Gastroesophageal sphincter (tissue), 4 donors: ENCODE data around the gene SASH1. TPM values are rescaled to one million over a fixed set of nuclear protein-coding genes. Genes with fewer than 3 reads are reported as not detected.

Experiments
- ATAC-seq: fragments of 150-250 bp; one replicate; pipeline ENCODE4 v1.9.1; 2016; ENCODE audit warnings: mild to moderate bottlenecking, moderate library complexity
- H3K27ac ChIP-seq, 4 donors: fragments of 200-600 bp; sonication (generic) in 3 of 4; 1 replicate in 3 of 4; 2 replicates in 1 of 4; pipeline ENCODE4 v1.5.1; 2016 to 2019
- H3K27me3 ChIP-seq: fragments of 200-600 bp; sonication (generic); one replicate; pipeline ENCODE4 v1.5.1; 2019
- H3K36me3 ChIP-seq, 2 donors: fragments of 200-600 bp; sonication (generic); one replicate each; pipeline ENCODE4 v1.5.1; 2019; ENCODE audit warnings: control low read depth in 1 of 2
- H3K4me1 ChIP-seq, 3 donors: fragments of 200-600 bp; sonication (generic); 1 replicate in 2 of 3; 2 replicates in 1 of 3; pipeline ENCODE4 v1.5.1; 2016 to 2019; ENCODE audit warnings: control low read depth in 2 of 3
- H3K4me3 ChIP-seq, 2 donors: fragments of 200-600 bp; sonication (generic); one replicate each; pipeline ENCODE4 v1.5.1; 2019; ENCODE audit warnings: mild to moderate bottlenecking in 1 of 2, moderate library complexity in 1 of 2
- H3K9me3 ChIP-seq, 3 donors: fragments of 200-600 bp; sonication (generic); one replicate each; pipeline ENCODE4 v1.5.1; 2017 to 2019; ENCODE audit warnings: control low read depth in 2 of 3
- CTCF ChIP-seq, 4 experiments: fragments of 200-600 bp in 2 of 4; fragments of 450-650 bp in 2 of 4; sonication (generic) in 1 of 4; IDR thresholded peaks; one replicate each; pipeline ENCODE4 v1.5.1; 2017 to 2019; ENCODE audit warnings: antibody characterized with exemption in 4 of 4, mild to moderate bottlenecking in 2 of 4, moderate library complexity in 2 of 4
- EP300 ChIP-seq: sonication (generic); formaldehyde crosslinking; IDR thresholded peaks from one replicate; pipeline ENCODE4 v1.6.1; 2017; ENCODE audit warnings: antibody characterized with exemption, mild to moderate bottlenecking
- POLR2A ChIP-seq, 2 donors: fragments of 450-650 bp; IDR thresholded peaks; one replicate each; pipeline ENCODE4 v1.6.1; 2017; ENCODE audit warnings: antibody characterized with exemption in 2 of 2, mild to moderate bottlenecking in 2 of 2, moderate library complexity in 1 of 2
- POLR2AphosphoS5 ChIP-seq: sonication (generic); formaldehyde crosslinking; IDR thresholded peaks from one replicate; pipeline ENCODE4 v1.6.1; 2017; ENCODE audit warnings: antibody characterized with exemption
- WGBS, 2 donors: methylation state at CpG; one replicate each; pipeline ENCODE4 v1.1.5; 2018; ENCODE audit warnings: low coverage in 1 of 2; 5-methylcytosine and 5-hydroxymethylcytosine counted together
- total RNA-seq, 4 donors: library from RNA; depleted of rRNA; stranded (reverse); fragments of >200 nt; gene quantifications; one replicate each; pipeline ENCODE4 v1.1.0, GENCODE V29; 2016

The SASH1 gene
- total RNA-seq, 4 donors from 2014 or later: 48.9 to 78.9 (median 64.6) TPM

GRCh38 chr6:148345578-148345977 lies 2.9 kb downstream of the SASH1 start:
- peak overlapping the region in 3 of 4 donors; percentile 68 to 90 (median 88) for H3K27ac ChIP-seq
- peak overlapping the region in 1 of 2 donors; percentile 84 for H3K4me3 ChIP-seq
- whole genome bisulfite sequencing, 2 donors: 53 to 93% methylated on average over 3 to 4 of the region's 4 CpGs
- no peaks in the 10 kb centered on the region for H3K9me3 ChIP-seq
- H3K36me3 ChIP-seq: no peaks in the 10 kb centered on the region
- TF ChIP-seq POLR2A (IDR thresholded peaks at IDR 0.05) (no peak), EP300 (no peak), POLR2AphosphoS5 (no peak), CTCF (IDR thresholded peaks at IDR 0.05) (no peak)
- peaks cover 0 to 54% (median 4%) of the 10 kb centered on the region in 3 donors for H3K4me1 ChIP-seq
- no peak for ATAC-seq
- H3K27me3 ChIP-seq: no peaks in the 10 kb centered on the region

GRCh38 chr6:148346681-148347440 lies 4.2 kb downstream of the SASH1 start:
- peaks cover 0 to 42% (median 4%) of the 10 kb centered on the region in 3 donors for H3K4me1 ChIP-seq
- no peak overlapping the region for H3K4me3 ChIP-seq
- no peaks in the 10 kb centered on the region for H3K27me3 ChIP-seq
- ATAC-seq: no peak
- H3K27ac ChIP-seq: peak overlapping the region in 1 of 4 donors; percentile 90
- H3K9me3 ChIP-seq: no peaks in the 10 kb centered on the region
- WGBS, 2 donors: 59 to 62% methylated on average over 6 of the region's 6 CpGs
- no peaks in the 10 kb centered on the region for H3K36me3 ChIP-seq
- TF ChIP-seq POLR2AphosphoS5 (no peak), CTCF (IDR thresholded peaks at IDR 0.05) (no peak), EP300 (no peak)

- Histone ChIP-seq H3K4me1 (peaks cover 0 to 40% (median 4%) of the 10 kb centered on the region in 3 donors), H3K4me3 (no peak overlapping the region), H3K36me3 (no peaks in the 10 kb centered on the region), H3K27me3 (no peaks in the 10 kb centered on the region), H3K27ac (peak overlapping the region in 1 of 4 donors; percentile 90), H3K9me3 (no peaks in the 10 kb centered on the region)
- no peak for ATAC-seq
- WGBS, 2 donors: 0 to 68% methylated on average over 1 to 4 of the region's 4 CpGs
- TF ChIP-seq CTCF (IDR thresholded peaks at IDR 0.05) (no peak), EP300 (no peak), POLR2AphosphoS5 (no peak), POLR2A (IDR thresholded peaks at IDR 0.05) (no peak)
Observed at GRCh38 chr6:148347441-148348054, 4.9 kb downstream of the SASH1 start.

GRCh38 chr6:148348335-148348734 lies 5.7 kb downstream of the SASH1 start:
- TF ChIP-seq POLR2AphosphoS5 (no peak), EP300 (no peak), CTCF (IDR thresholded peaks at IDR 0.05) (no peak), POLR2A (IDR thresholded peaks at IDR 0.05) (no peak)
- Histone ChIP-seq H3K36me3 (no peaks in the 10 kb centered on the region), H3K27me3 (no peaks in the 10 kb centered on the region), H3K4me3 (no peak overlapping the region), H3K4me1 (peaks cover 0 to 39% (median 4%) of the 10 kb centered on the region in 3 donors), H3K9me3 (no peaks in the 10 kb centered on the region), H3K27ac (no peak overlapping the region)
- WGBS, 2 donors: 88% methylated on average over 2 of the region's 3 CpGs; no CpG with 5 or more reads in 1 of the 2 donors
- no peak for ATAC-seq

- no peak for ATAC-seq
- Histone ChIP-seq H3K27ac (no peak overlapping the region), H3K9me3 (no peaks in the 10 kb centered on the region), H3K4me3 (no peak overlapping the region), H3K27me3 (no peaks in the 10 kb centered on the region), H3K36me3 (peaks cover 0 to under 1% of the 10 kb centered on the region in 2 donors), H3K4me1 (peaks cover 0 to 35% (median 4%) of the 10 kb centered on the region in 3 donors)
- TF ChIP-seq CTCF (IDR thresholded peaks at IDR 0.05) (no peak), POLR2AphosphoS5 (no peak), EP300 (no peak), POLR2A (IDR thresholded peaks at IDR 0.05) (no peak)
- WGBS, 2 donors: 67 to 78% methylated on average over 2 to 8 of the region's 10 CpGs
Observed at GRCh38 chr6:148348778-148349177, 6.1 kb downstream of the SASH1 start.
